Putamen (tissue), 1 donor: ENCODE data around the gene KRT34.

Experiments used
- DNase-seq: peaks from one replicate; pipeline ENCODE4 v3.0.0-alpha.2; 2016; ENCODE audit warnings: low spot score

Gene KRT34

GRCh38 chr17:41332239-41332638 is 49.9 kb downstream of the KRT34 start:
- no peak for DNase-seq

GRCh38 chr17:41331606-41332005 is 50.5 kb downstream of the KRT34 start:
- no peak for DNase-seq

GRCh38 chr17:41329279-41329948 is 52.7 kb downstream of the KRT34 start:
- DNase-seq, result no peak

- DNase-seq, result no peak
Observed at GRCh38 chr17:41328207-41328606, 53.9 kb downstream of the KRT34 start.
